GM19397 (cell line): ENCODE measurements around the gene ICA1.
"Not testable (repeated sequence)": the region's sequence is repeated elsewhere in the genome, so short reads cannot be mapped to it uniquely, and the experiment has no call there.

Experiments used
- ATAC-seq: cut with Tn5 transposase; IDR thresholded peaks from one replicate; pipeline ENCODE4 v1.9.1; 2021; ENCODE audit warnings: mild to moderate bottlenecking, moderate library complexity; ENCODE audit not compliant: unreplicated experiment

Gene ICA1

DNA sequence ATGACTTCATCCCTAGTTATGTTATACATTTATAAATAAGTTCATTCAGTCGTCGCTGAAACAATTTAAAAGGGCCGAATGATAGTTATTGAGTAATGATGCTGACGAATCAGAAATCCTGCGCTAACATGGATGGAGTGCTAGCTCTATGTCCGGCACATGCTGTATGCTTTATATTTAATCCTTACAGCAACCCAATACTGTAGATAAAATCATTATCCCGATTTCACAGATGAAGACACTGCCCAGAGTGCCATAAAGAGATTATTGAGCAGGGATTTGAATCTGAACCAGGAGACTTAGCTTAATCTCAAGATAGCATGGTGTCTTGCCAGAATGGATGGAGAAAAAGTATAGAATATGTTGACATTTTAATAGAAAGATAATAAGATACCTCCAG is 1.1 kb upstream of the ICA1 start:
- ATAC-seq = no peak

DNA sequence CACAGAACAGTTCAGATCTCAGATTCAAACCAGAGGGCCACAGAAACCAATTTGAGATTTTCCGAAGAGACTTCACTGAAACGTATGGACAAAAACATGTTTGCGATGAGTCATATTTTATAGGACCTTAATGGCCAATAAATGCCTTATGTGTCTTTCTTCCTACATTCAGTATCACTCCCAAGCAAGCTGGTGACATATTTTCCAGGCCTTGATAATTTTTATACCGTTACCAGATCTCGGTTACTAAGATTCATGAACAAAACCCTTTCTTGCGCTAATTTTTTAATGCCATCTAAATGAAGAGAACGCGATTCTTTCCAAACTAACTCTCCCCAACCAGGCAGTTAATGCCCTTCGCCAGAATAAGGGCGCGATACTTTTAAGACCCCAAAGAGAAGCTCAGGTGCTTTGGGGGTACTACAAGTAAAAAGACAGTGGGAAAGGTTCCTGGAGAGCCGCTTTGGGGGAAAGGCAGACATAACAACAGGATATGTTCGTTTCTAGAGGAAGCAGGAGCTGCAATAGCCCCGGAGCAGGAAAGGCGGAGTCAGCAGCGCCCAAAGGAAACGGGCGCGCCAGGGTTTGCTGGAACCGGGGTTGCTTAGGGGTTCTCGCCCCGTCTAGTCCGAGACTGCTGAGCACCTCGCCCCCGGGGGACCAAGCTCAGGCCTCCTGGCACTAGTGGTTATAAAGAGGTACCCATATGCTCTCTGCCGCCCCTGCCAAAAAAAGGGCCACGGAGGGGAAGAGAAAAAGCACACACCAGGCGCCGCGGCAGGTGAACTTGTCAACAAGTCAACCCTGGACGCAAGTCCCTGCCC is 884 bp downstream of the ICA1 start:
- no peak for ATAC-seq

DNA sequence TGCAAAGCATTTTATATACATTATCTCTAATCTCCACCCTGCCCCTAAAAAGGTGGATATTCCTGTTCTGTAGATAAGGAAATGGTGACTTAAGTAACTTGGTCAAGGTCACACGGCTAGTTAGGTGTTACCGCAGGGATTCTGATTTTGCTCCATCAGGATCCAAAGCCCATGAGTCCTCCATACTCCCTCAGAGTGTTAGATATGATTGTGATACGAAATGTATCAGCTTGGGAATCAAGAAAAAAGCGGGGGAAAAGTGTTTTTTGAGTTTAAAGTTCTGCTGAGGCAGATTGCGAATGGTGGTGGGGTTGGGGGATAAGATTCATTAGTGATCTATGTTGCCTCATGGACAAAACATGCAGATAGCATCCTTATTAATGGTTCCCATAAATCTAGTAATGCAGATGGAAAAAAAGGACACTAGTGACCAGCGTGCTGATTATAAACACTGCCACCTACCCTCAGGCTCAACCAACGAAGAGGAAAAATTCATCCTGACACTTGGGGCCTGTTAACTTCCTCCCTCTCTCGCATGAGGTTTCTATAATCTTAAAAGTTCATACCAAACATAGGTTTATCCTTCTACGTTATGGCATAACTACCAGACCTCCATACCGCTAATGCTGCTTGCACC is 2.3 kb downstream of the ICA1 start:
- no peak for ATAC-seq

DNA sequence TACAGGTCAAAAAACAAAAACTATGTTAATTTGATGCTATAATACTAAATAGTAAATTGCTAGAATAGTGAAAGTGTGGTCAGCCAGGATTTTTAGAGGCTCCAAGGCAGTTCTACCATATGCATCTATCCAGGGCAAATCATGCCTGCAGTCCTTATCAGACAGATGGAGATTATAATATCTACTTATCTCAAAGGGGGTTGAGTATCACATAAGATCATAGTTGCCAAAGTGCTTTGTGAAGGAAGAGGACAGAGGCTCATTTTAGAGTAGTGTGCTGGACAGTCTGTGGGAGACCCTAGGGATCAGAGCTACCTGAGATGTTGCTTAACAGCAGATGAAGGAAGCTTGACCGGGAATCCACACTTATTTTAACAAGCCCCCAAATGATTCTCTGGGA is 3.2 kb downstream of the ICA1 start:
- ATAC-seq = no peak

DNA sequence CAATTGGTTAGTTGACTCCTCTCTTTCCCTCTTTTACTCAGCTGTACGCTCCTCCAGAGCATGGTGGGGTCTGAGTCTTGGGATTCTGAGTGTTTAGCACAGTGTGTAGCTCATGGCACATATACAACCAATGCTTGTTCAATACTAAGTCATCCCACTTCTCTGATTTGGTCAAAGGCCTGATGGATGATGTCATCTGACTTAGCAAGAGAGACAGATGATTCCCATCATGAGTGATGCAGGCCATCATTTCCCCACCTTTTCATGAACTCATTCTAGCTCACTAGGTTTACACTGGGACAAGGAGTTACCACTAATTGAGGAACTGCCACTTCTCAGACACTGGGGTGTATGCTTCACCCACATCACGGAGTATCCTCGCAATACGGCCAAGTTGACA is 3.8 kb downstream of the ICA1 start:
- no peak for ATAC-seq

DNA sequence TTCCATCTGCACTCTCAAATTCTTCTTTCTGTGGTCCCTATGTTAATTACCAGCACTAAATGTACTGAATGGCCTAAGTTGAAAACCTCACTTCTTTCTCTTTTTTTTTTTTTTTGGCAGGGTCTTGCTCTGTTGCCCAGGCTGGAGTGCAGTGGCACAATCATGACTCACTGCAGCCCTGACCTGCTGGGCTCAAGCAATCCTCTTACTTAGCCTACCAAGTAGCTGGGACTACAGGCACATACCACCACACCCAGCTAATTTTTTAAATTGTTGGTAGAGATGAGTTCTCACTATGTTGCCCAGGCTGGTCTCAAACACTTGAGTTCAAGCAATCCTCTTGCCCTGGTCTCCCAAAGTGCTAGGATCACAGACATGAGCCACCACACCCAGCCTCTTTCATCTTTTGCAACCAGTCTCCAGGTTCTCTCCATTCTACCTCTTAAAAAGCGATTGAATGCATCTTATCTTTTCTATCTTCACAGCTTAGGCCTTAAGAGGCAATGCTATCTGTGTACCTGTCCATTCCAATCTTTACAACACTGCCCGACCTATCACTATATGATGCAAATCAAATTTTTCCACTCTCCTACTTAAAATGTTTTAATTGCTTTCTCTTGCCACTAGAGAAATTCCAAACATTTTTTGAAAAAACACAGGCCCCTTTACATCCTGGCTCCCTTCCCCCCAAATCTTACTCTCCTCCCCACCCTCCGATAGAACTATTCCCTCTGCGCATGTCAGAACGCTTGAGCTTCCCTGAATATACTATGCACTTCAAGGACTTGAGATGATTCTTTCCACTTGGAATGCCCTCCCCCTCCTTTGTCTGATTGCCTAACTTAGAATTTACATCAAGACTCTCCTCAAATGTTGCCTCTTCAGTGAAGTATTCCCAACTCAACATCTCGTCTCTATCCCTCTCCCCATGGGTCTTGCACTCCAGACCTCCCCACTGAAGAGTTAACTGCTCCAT is 6.0 kb downstream of the ICA1 start:
- ATAC-seq = no peak

DNA sequence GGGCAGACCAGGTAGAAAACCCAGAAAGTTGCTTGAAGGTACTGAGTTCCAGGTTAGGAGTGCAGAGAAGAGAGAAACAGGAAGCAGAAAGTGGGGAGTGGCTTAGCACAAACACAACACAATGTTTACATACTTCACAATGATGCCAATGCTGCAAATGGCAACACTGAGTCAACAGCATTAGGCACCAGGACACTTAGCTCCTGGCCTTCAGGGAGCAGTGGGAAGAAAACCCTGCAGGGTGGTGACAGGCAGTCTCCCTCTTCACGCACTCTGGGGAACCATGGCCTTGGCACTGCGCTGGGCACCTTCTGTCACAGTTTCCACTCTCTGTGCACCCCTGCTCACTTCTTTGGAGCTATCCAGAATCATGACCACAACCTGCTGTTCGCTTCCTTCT is 7.3 kb downstream of the ICA1 start:
- no peak for ATAC-seq

DNA sequence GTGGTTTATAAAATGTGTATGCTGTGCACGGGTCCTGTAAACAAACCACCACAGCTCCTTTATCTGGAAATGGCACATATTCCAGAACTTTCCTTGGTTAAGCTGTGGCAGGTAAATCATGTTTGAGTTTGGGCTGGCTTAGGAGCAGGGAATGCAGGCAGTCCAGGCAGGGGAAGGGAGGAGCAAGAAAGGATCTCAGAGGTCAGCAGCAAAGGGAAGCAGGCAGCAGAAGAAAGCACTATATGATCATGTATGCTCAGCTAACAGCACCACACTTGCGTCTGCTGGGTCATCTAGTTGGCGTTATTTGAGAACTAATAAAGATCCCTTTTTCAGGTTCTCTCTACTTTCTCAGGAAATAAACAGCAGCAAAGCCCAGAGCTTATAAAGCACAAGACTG is 7.8 kb downstream of the ICA1 start:
- no peak for ATAC-seq

DNA sequence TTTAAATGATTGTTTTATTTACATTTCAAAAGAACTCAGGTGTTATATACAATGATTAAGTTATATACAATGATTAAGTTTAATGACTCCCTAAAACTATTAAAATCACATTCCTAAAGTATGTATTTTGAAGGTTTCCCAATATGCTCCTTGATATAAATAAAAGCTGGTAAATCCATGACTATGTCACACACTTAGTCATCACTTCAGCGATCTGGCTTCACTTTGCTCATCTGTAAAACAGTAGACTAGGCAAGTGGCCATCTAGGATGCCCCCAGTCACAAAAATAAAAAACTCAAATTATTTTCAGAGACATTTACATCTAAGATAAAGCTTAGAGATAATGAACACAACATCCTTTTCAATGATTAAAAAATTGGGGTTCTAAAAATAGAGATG is 10.8 kb downstream of the ICA1 start:
- ATAC-seq = no peak

DNA sequence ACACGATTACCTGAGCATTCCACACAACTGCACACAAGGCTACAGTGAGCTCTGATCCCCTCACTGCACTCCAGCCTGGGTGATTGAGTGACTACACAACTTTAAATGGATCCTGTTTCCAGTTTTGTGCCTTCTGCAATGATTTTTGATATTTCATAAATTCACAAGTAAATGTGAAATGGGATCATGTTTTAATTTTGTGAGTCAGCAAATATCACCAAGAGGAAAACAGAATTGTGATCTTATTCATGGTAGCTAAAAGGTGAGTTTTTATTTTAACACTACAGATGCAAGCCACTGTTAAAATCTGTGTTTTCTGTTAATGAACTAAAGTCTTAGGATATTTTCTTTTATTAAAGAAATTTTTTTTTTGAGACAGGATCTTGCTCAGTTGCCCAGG is 11.4 kb downstream of the ICA1 start:
- ATAC-seq = no peak

DNA sequence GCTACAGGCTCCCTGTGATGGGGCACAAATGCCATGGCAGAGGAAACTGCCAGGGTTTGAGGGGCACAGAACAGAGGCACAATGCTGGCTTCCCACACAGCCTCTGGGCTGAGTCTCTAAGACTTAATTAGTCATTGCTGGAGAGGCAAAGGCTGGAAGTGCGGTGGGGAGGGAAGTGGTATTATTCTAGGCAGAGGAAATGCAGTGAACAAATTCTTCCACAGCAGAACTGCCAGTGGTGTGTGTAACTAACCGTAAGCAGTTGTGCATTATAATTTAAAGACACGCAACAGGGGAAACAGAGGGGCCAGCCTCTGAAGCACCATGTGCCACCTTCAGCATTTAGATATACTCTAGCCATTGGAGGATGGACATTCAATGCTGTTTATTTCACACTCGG is 12.8 kb downstream of the ICA1 start:
- no peak for ATAC-seq

DNA sequence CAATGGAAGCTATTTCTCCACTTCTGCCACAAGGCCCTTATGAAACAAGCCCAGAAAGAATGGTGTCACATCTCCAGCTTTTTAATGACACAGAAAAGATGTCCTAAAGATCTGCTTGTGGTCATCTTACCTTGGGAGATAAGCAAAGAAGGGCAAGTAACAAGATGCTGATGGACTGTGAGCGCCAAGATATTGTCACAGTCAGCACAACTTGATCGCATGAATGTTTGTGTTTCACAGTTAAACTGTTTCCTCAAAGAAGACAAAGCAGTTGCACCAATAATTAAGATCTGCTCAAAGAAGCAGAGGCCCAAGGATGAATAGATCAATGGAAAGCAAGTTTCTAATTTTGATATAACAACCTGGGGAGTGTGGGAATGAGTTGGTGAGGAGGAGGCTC is 15.9 kb downstream of the ICA1 start:
- no peak for ATAC-seq

DNA sequence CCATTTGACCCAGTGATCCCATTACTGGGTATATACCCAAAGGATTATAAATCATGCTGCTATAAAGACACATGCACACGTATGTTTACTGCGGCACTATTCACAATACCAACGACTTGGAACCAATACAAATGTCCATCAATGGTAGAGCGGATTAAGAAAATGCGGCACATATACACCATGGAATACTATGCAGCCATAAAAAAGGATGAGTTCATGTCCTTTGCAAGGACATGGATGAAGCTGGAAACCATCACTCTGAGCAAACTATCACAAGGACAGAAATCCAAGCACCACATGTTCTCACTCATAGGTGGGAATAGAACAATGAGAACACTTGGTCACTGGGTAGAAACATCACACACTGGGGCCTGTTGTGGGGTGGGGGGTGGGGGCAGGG is 16.9 kb downstream of the ICA1 start:
- not testable (repeated sequence) for ATAC-seq

DNA sequence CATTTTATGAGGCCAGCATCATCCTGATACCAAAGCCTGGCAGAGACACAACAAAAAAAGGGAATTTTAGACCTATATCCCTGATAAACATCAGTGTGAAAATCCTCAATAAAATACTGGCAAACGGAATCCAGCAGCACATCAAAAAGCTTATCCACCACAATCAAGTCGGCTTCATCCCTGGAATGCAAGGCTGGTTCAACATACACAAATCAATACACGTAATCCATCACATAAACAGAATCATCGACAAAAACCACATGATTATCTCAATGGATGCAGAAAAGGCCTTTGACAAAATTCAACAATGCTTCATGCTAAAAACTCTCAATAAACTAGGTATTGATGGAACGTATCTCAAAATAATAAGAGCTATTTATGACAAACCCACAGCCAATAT is 18.9 kb downstream of the ICA1 start:
- not testable (repeated sequence) for ATAC-seq

DNA sequence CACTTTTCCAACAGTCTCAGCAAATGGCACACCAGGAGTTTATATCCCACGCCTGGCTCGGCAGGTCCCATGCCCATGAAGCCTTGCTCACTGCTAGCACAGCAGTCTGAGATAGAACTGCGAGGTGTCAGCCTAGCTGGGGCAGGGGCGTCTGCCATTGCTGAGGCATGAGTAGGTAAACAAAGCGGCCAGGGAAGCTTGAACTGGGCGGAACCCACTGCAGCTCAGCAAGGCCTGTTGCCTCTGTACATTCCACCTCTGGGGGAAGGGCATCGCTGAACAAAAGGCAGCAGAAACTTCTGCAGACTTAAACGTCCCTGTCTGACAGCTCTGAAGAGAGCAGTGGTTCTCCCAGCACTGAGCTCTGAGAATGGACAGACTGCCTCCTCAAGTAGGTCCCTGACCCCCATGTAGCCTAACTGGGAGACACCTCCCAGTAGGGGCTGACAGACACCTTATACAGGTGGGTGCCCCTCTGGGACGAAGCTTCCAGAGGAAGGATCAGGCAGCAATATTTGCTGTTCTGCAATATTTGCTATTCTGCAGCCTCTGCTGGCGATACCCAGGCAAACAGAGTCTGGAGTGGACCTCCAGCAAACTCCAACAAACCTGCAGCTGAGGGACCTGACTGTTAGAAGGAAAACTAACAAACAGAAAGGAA is 22.1 kb downstream of the ICA1 start:
- ATAC-seq = not testable (repeated sequence)

DNA sequence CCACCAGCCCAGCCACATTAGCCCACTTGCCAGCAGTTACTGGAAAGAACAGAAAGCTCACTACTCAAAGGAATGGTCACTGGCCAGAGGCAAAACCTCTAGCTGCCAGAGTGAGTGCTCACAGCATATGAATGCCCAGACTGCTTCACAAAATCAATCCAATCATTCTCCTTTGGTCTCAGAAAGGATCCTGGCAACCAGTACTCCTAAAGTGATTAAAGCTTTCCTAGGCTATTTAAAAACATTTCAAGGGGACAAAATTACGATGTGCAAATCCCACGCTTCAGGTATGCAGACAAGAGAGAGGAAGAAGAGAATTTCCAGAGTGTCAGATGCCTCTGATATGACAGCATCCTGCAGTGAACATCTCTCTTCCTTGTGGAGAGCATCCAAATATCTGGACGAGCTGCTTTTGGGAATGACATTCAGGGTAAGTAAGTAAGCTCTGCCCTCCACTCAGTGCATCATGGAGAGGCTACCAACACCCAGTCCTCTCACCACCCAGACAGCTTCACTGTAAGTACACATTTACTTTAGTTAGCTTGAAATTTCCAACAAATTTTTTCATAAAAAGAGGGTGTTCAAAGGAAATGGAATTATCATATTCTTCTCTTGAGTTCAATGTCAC is 25.1 kb downstream of the ICA1 start:
- ATAC-seq = no peak

DNA sequence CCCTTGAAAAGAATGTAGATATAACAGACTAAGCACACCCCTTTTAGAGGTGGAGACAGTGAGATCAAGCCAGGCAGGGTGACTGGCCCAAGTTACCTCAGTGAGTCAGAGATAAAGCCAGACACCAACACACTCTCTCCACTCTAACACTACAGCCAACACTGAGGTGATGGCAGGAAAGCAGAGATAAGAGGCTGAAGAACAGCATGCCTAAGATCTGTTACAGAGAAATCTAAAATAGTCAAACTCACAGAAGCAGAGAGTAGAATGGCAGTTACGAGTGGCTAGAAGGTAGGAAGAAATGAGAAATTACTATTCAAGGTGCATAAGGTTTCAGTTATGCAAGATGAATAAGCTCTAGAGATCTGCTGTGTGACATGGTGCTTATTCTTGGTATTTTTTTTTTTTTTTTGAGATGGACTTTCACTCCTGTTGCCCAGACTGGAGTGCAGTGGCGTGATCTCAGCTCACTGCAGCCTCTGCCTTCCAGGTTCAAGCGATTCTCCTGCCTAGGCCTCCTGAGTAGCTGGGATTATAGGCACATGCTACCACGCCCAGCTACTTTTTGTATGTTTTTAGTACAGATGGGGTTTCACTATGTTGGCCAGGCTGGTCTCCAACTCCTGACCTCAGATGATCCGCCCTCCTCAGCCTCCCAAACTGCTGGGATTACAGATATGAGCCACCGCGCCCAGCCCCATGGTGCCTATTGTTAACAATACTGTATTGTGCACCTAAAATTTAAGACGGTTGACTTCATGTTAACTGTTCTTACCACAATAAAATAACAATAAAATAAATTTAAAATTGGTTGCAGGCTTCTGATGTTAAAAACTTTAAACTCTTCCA is 28.7 kb downstream of the ICA1 start:
- no peak for ATAC-seq

DNA sequence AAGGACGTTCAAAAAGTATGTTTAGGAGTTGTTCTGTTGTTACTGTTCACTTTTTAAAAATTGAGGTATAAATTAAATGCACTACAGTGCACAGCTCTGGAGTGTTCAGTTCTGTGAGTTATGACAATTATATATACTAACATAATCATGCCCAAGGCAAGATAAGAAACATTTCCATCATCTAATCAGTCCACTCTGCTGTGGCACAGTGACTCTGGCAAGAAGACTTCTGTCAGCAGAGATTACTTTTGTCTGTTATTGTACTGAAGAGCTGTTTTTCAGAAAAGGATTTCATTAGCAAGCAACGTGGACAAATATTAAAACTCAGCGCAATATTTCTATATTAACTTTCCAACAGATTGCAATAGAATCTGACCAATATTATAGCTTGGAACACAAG is 32.0 kb downstream of the ICA1 start:
- no peak for ATAC-seq

DNA sequence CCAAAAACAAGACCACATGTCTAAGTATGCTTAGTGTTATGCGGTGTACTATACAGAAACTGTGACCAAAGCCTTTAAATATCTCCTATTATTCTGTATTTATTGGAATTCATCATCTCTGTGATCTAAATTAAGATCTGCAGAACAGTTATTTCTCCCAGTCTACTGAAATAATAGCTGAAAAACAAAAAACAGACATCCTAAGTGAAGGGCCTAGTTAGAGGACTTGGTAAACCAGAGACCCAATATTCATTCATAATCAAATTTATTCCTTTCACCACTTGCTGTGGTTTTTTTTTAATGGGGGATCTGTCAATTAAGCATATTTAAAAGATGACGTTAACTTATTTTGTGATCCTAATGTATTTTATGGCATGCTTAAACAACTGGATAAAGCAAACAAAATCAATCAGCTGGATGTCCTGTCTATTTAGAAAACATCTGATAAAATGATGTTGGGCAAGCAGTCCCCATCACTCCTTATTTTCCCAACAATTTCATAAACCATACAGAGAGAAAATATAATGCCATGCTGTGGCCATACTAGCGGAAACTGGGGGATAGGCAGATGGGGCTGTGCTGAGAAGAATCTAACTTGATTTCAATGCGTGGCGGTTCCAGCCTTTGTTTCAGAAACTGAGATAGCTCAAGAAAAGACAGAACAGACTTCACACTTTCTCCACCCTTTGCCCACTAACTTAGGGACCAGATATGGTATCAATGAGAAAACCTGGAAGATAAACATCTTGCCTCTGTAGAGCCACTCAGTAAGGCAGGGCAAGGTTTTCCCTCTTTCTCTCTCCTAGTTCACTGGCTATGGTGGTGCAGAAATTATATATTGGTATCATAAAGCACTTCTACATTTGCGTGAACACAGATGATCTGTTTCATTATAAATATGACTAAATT is 32.9 kb downstream of the ICA1 start:
- no peak for ATAC-seq
